HL-60 (cell line): ENCODE measurements around the gene SSH2.

ENCODE experiments used
- POLR2AphosphoS5 ChIP-seq: IDR thresholded peaks from 2 replicates; pipeline ENCODE4 v1.6.1; 2012; ENCODE audit warnings: low read depth
- SPI1 ChIP-seq: IDR thresholded peaks from 2 replicates; pipeline ENCODE4 v1.6.1; 2012; ENCODE audit warnings: low read depth, mild to moderate bottlenecking, borderline replicate concordance
- TF ChIP-seq, protein P1 (sequence below): IDR thresholded peaks from one replicate; pipeline ENCODE4 v1.5.1; 2011; ENCODE audit warnings: low read length, control low read depth, inconsistent platforms; ENCODE audit not compliant: insufficient read depth
- TF ChIP-seq, protein P2 (sequence below): IDR thresholded peaks from 2 replicates; pipeline ENCODE4 v1.6.1; 2012; ENCODE audit warnings: low read depth; ENCODE audit not compliant: insufficient replicate concordance

- TF ChIP-seq, protein P1, sequence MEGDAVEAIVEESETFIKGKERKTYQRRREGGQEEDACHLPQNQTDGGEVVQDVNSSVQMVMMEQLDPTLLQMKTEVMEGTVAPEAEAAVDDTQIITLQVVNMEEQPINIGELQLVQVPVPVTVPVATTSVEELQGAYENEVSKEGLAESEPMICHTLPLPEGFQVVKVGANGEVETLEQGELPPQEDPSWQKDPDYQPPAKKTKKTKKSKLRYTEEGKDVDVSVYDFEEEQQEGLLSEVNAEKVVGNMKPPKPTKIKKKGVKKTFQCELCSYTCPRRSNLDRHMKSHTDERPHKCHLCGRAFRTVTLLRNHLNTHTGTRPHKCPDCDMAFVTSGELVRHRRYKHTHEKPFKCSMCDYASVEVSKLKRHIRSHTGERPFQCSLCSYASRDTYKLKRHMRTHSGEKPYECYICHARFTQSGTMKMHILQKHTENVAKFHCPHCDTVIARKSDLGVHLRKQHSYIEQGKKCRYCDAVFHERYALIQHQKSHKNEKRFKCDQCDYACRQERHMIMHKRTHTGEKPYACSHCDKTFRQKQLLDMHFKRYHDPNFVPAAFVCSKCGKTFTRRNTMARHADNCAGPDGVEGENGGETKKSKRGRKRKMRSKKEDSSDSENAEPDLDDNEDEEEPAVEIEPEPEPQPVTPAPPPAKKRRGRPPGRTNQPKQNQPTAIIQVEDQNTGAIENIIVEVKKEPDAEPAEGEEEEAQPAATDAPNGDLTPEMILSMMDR, result no peak
- TF ChIP-seq POLR2AphosphoS5, result no peak
- TF ChIP-seq, protein P2, sequence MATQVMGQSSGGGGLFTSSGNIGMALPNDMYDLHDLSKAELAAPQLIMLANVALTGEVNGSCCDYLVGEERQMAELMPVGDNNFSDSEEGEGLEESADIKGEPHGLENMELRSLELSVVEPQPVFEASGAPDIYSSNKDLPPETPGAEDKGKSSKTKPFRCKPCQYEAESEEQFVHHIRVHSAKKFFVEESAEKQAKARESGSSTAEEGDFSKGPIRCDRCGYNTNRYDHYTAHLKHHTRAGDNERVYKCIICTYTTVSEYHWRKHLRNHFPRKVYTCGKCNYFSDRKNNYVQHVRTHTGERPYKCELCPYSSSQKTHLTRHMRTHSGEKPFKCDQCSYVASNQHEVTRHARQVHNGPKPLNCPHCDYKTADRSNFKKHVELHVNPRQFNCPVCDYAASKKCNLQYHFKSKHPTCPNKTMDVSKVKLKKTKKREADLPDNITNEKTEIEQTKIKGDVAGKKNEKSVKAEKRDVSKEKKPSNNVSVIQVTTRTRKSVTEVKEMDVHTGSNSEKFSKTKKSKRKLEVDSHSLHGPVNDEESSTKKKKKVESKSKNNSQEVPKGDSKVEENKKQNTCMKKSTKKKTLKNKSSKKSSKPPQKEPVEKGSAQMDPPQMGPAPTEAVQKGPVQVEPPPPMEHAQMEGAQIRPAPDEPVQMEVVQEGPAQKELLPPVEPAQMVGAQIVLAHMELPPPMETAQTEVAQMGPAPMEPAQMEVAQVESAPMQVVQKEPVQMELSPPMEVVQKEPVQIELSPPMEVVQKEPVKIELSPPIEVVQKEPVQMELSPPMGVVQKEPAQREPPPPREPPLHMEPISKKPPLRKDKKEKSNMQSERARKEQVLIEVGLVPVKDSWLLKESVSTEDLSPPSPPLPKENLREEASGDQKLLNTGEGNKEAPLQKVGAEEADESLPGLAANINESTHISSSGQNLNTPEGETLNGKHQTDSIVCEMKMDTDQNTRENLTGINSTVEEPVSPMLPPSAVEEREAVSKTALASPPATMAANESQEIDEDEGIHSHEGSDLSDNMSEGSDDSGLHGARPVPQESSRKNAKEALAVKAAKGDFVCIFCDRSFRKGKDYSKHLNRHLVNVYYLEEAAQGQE, result no peak
- TF ChIP-seq SPI1, result no peak
These were observed 347.7 kb downstream of the SSH2 start for GRCh38 chr17:29582254-29582765.
